PC-3 (cell line): ENCODE measurements around the gene SYT7.

Source experiments
- EZH2 ChIP-seq: fragments of 300-600 bp; sonication (generic); IDR thresholded peaks from one replicate; pipeline ENCODE4 v1.6.1; 2017; ENCODE audit warnings: antibody characterized with exemption, mild to moderate bottlenecking, low read length; ENCODE audit not compliant: unreplicated experiment
- TF ChIP-seq, protein P1 (sequence below): fragments of 300-600 bp; sonication (generic); conservative IDR thresholded peaks from 2 replicates; pipeline ENCODE4 v1.5.1; 2017; ENCODE audit warnings: antibody characterized with exemption, low read depth, mild to moderate bottlenecking, low read length

DNA sequence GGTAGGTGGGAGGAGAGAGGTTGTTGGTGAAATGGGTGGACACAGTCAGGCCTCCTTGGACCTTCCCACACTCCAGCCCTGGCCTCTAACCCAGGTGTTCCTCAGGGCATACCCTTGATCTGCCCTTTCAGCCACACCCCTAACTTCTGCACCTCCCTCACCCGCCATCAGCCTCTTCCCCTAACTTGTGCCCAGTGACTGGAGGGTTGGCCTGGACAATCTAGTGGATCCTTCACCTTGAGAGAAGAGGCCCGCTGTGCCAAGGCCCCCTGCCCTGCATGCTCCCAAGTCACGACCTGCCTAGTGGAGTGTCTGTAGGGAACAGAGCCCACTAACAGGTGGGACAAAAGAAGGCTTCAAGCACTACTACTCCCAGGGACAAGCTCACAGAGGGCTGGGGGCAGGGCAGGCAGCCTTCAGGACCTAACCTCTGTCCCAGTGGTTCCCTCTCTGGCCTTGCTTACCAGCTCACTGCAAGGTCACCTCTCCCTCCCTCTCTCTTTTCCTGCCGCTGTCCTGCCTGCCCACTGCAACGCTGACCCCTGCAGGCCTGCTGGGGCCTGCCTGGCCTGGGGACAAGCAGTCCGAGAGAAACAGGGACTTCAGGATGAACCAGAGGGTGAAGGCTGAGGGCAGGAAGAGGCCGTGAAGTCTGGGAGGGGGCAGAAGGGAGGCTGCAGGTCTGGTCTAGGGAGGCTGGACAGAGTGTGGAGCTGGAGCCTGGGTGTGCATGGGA is 3.3 kb downstream of the SYT7 start:
- TF ChIP-seq, protein P1, sequence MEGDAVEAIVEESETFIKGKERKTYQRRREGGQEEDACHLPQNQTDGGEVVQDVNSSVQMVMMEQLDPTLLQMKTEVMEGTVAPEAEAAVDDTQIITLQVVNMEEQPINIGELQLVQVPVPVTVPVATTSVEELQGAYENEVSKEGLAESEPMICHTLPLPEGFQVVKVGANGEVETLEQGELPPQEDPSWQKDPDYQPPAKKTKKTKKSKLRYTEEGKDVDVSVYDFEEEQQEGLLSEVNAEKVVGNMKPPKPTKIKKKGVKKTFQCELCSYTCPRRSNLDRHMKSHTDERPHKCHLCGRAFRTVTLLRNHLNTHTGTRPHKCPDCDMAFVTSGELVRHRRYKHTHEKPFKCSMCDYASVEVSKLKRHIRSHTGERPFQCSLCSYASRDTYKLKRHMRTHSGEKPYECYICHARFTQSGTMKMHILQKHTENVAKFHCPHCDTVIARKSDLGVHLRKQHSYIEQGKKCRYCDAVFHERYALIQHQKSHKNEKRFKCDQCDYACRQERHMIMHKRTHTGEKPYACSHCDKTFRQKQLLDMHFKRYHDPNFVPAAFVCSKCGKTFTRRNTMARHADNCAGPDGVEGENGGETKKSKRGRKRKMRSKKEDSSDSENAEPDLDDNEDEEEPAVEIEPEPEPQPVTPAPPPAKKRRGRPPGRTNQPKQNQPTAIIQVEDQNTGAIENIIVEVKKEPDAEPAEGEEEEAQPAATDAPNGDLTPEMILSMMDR = peak; percentile 72
- TF ChIP-seq EZH2 = no peak
